ENCODE measurements around the gene JMJD1C.

GRCh38 chr10:63346015-63346441 is 119.7 kb downstream of the JMJD1C start:
- no peak for TF ChIP-seq CTCF (conservative IDR thresholded peaks at IDR 0.05; ENCODE audit: low read depth, low read length)
- no peak for TF ChIP-seq EZH2 (IDR thresholded peaks at IDR 0.05; ENCODE audit: low read length, unreplicated experiment)

All from PC-3 (cell line).